NB4 (cell line): ENCODE measurements around the gene RIBC2.
"Not testable (repeated sequence)": the region's sequence is repeated elsewhere in the genome, so short reads cannot be mapped to it uniquely, and the experiment has no call there.

ENCODE experiments used
- CTCF ChIP-seq: IDR thresholded peaks from one replicate; pipeline ENCODE4 v1.5.1; 2012; ENCODE audit warnings: low read depth, low read length
- MYC ChIP-seq: IDR thresholded peaks from 2 replicates; pipeline ENCODE4 v1.6.1; 2011; ENCODE audit warnings: low read depth, low read length
- POLR2A ChIP-seq: IDR thresholded peaks from 2 replicates; pipeline ENCODE4 v1.6.1; 2011; ENCODE audit warnings: mild to moderate bottlenecking; ENCODE audit not compliant: insufficient read length; ENCODE audit errors: extremely low read depth

- TF ChIP-seq MYC, CTCF, POLR2A: not testable (repeated sequence)
Measured at GRCh38 chr22:45440688-45441087, 27.2 kb downstream of the RIBC2 start.
